Stimulated activated CD4-positive, alpha-beta T cell treated with anti-CD3 and anti-CD28 coated beads, Interleukin-1b, Interleukin-23, amount 100 ng/mL, for 48 hours (primary cell): ENCODE data around the gene TIMM8B.
"Not testable (repeated sequence)": the region's sequence is repeated elsewhere in the genome, so short reads cannot be mapped to it uniquely, and the experiment has no call there.

Source experiments
- DNase-seq: peaks from one replicate; pipeline ENCODE4 v3.0.0-alpha.2; 2020

Gene TIMM8B

GRCh38 chr11:112086422-112087191, at the start of gene TIMM8B, which contains the start of gene SDHD:
Gene TIMM8B, minus strand, starts transcription at chr11:112086756. Its CDS starts 33 bp downstream, at chr11:112086723.
Gene SDHD, plus strand, starts transcription at chr11:112086873. Its CDS starts 35 bp downstream, at chr11:112086908.
- DNase-seq, result peak; percentile 96

- no peak for DNase-seq
Observed at GRCh38 chr11:112134473-112134872, 47.9 kb upstream of the TIMM8B start.

GRCh38 chr11:112132737-112133136, 46.2 kb upstream of the TIMM8B start:
- DNase-seq, result no peak

DNA sequence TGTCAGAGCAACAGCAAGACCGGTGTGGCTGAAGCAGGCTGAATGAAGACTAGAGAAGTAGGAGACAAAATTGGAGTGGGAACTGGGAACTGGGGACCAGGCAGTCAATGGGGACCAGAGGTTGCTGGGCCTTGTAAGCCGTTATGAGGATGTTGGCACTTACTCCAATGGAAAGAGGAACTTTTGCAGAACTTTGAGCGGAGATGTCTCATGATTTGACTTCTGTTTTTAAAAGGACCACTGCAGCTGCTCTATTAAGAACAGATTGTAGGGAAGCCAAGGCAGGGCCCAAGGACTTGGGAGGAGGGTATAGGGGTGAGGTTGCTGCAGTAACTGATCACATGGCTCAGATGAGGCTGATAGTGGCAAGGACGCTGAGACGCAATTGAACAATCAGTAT, 43.1 kb upstream of the TIMM8B start:
- DNase-seq, result no peak

DNA sequence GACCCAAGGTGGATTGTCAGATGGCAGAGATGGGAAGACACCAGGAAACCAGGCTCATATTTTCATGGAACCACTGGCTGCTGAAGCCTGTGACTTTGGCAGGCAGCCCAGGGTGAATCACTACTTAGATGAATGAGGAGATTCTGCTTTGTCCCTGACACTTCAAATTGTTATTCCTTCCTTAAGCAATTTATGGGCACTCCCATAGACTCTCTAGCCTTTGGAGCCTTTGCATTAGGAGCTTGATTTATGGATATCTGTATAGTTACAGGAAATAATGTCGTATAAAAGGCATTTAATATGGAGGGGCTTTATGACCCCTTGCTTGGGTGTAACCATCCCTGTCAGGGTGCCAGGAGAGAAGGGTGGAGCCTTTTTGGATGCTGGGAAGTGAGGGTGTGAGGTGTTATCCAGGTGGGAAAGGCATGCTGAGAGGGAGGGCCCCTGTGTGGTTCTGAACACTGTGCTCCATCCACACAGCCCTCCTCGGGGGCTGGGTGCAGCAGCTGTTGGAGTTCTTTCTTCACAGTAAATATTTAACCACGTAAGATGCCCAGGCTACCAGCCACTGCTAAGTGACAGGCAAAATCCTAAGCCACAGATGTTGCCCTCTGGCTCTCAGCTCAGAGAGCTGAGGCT, 42.0 kb upstream of the TIMM8B start:
- DNase-seq, result no peak

DNA sequence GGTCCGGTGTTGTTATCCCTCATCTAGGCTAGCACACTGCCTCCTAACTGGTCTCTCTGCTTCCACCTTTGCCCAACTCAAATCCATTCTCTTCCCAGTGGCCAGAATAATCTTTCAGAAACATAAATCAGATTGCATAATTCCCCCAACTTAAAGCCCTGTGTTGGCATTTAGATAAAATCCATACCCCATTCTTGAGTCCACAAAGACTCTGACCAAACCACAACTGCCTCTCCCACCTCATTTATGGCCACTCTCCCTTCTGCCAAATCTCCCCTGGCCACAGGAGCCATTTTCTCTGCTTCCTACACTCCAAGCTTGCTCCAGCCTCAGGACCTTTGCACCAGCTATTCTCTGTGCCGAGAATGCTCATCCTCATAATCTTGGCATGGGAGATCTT, 40.5 kb upstream of the TIMM8B start:
- no peak for DNase-seq

- DNase-seq, result no peak
Observed at GRCh38 chr11:112123129-112123528, 36.6 kb upstream of the TIMM8B start.

DNA sequence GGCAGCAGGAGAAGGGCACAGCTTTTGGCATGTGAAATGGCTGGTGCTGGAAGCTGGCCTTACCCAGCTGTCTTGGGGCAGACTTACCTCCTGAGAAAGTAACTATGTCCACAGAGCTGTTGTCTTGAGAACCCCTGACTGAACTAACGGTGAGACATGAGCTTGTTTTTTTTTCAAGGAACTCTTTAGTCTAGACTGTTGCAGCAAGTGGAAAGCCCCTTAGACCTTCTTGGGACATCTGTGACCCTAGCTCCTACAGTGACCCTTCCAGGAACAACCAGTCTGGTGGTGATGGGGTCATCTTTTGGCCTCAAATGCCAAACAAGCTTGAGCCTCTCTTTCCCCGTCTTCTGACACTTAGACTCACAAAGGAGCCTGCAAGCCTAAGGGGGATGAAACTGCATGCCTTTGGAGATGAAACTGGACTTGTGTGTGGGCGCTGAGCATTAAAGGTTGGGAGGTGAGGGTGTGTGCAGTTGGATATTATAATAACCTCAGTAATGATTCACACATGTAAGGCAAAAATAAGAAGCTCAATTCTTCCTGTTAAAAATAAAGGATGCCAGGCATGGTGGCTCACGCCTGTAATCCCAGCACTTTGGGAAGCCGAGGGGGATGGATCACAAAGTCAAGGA, 35.5 kb upstream of the TIMM8B start:
- DNase-seq, result no peak

GRCh38 chr11:112118176-112118575, 31.6 kb upstream of the TIMM8B start:
- no peak for DNase-seq

- DNase-seq, result no peak
Observed at GRCh38 chr11:112115386-112115785, 28.8 kb upstream of the TIMM8B start.

DNA sequence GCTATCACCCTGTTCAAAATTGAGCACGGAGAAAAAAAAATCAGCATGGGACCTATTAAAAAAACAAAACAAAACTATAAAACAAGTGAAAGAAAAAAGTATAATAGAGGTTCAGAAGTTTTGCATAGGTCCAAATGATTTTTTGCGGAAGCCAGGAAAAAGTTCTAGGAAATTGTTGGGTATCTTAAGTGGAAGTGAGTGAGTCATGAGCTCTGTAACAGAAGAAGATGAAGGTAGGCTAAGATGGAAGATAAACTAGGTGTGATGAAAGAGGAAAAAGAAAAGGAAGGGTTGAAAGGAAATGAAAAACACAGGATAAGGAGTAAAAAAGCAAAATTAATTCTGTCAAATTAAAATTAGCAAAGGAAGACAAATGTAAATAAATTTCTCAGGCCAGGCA, 27.9 kb upstream of the TIMM8B start:
- DNase-seq, result no peak

DNA sequence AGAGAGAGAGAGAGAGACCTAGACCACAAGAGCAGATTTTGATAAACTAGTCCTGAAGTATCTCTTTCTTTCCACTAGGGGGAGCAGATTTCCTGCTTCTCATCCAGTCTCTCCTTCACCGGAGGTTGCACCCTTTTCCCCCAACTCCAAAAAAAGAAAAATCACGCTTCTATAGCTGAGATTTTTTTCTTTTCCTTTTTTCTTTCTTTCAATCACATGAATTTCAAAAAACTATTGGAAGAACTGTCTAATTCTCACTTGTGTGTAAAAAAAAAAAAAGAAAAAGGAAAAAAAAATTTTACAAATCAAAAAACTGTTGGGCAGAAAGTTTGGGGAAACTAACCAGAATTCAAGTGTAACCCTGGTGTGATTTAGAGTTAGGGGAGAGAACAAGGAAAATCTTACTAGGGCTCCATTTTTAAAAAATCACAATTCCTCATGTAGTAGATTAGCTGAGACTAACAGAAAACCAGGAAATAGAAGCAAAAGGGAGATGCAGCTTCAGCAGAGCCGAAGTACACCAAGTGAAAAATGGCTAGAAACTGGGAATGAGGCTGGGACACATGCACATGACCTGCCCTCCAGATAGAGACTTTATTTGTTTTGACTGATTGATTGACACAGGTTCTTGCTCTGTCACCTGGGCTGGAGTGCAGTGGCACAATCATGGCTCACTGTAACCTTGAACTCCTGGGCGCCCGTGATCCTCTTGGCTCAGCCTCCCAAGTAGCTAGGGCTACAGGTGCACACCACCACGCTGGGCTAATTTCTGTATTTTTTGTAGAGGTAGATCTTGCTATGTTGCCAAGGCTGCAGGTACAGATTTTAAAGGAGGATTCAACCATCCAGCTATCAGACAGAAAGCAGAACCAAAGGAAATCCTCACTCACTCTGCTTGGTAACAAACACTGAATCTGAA, 27.2 kb upstream of the TIMM8B start:
- DNase-seq, result no peak

DNA sequence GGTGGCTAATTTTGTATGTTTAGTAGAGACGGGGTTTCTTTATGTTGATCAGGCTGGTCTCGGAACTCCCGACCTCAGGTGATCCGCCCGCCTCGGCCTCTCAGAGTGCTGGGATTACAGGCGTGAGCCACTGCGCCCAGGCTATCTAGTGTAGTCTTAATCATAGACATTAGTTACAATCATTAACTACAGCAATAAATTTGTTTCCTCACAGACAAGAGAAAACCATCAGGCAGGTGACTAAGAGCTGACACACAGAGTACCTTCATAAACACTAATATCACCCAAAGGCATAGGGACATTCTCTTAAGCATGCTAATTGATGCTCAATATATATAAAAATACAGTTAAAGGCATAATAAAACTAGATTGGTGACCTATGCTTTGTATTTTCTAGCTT, 19.5 kb upstream of the TIMM8B start:
- DNase-seq, result no peak

GRCh38 chr11:112103446-112103845, 16.9 kb upstream of the TIMM8B start:
- DNase-seq, result no peak

DNA sequence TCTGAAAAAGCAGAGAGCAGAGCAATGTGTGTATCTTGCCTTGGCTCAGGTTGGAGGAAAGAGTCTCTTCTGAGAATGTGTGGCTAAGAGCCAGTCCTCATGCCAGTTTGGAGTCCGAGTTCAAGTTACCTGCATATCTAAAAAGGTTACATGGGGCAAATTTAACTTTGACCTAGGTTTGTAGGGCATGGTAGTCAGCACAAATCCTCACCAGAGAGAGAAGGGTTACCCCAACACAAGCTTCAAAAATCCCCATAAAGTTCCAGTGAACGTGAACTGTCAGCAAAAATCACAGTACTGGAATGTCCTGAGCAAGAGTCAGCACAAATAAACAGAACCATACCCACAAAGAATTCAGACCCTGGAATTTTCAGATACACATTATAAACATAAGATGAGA, 13.9 kb upstream of the TIMM8B start:
- no peak for DNase-seq

GRCh38 chr11:112097734-112098528, 11.4 kb upstream of the TIMM8B start:
- no peak for DNase-seq

- DNase-seq, result no peak
Observed at GRCh38 chr11:112096194-112096593, 9.6 kb upstream of the TIMM8B start.

- not testable (repeated sequence) for DNase-seq
Observed at GRCh38 chr11:112095302-112095701, 8.7 kb upstream of the TIMM8B start.

DNA sequence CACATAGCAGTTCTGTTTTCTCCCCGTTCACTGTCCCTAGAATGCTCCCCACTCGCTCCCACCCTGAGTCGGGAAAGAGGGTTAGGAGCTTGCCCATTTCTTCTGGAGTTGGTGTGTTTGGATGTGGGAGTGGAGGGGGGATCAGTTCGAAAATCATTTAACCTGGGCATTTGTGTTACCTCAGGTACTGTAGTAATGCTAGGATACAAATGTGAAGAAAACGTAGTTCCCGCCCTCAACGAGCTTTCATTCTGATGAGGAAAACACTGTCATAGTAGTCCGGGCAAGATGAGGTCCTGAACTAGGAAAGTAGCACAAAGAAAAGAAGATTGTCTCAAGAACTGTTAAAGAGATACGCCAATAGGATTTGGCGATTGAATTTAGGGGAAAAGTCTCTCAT, 656 bp upstream of the TIMM8B start:
- no peak for DNase-seq

- peak; percentile 67 for DNase-seq
Observed at GRCh38 chr11:112085822-112086421, 634 bp downstream of the TIMM8B start.

GRCh38 chr11:112082729-112083128, 3.8 kb downstream of the TIMM8B start:
- DNase-seq, result peak; percentile 57
